HG02943 (cell line): ENCODE data around the gene GBF1.

Experiments used
- ATAC-seq: cut with Tn5 transposase; IDR thresholded peaks from one replicate; pipeline ENCODE4 v1.9.1; 2021; ENCODE audit warnings: mild to moderate bottlenecking, low read depth, moderate library complexity; ENCODE audit not compliant: unreplicated experiment

The GBF1 gene

DNA sequence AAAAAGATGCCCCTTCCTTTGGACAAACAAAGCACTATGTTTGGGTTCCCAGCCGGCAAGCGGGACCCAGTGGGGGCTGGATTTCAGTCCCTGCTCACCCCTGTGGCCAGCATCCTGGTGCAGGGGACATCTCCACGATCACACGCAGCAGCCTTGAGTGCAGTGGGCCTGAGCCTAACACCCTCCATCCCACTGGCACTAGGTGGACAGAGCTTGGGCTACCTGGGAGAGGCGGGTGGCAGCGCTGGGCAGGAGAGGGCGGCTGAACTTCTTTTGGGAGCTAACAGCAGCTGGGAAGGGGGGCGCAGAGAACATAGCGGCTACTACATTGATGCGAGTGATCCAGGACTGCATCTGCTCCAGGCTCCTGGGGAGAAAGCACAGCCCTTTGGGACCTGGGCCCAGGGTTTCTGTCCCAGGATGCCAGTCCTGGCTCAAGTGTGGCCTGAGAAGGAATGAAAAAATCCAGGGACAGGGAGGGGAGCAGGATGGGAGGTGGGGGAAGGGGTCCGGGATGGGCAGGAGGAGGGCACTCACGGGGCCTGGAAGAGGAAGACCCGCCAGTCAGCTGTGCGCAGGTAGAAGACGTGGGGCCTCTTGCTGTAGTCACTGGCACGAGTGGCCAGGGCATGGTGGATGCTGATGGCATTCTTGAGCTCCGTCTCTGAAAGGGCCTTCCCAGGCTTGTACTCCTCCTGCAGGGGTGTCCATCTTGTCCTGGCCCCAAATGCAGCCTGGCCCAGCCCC, 159.2 kb downstream of the GBF1 start:
- no peak for ATAC-seq

DNA sequence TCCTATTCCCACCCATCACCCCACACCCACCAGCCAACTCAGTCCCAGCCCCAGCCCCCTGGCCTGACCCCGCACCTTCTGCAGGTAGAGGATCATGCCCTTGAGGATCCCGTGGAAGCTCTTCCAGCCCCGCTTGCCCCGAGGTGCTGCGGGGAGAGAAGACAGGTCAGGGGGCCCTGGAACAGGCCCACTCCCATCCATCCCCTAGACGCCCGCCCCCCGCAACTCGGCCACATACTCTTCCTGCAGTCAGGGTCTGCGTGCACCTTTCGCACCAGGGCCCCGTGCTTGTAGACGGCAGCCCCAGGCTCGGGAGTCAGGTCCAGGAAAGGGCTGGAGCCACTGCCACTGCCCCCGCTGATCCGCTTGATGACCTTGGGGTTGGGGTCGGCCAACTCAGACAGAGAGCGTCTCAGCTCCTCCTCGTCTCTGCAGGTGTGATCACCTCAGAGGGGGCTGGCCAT, 159.8 kb downstream of the GBF1 start:
- ATAC-seq, result no peak

DNA sequence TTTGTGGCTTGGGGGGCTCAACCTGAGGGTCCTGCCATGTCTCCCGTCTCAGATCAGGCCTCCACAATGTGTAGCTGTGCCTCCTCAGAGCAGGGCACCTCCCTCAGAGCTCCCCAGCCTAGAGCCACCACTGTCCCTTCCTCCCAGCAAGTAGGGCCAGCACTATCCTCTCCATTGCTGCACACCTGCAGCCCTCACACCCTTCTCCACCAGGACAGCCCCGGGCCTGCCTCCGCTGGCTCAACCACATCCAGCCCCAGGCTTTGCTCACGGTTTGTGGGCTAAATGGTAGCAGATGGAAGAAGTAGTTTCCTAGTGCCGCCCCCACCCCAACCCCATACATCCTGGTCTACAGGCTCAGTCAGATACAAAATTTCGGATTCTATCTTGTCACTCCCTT, 160.3 kb downstream of the GBF1 start:
- ATAC-seq, result no peak

DNA sequence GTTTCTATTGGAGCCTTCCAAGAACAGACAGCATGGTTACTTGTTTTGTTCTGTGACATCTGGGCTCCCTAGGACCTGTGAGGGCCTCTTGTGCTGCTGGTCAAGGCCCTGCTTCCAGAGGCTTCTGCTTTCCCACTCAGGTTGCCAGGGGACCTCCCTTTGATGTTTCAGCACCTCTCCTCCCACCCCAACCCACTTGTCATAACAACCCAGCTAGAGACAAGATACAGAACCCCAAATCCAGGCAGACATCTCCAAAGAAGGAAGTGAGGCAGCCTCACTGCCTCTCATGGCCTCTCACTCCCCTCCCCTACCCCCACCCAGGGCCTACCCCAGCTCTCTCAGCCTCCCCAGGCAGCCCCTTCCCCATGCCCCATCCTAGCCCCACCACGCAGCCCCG, 161.5 kb downstream of the GBF1 start:
- no peak for ATAC-seq

DNA sequence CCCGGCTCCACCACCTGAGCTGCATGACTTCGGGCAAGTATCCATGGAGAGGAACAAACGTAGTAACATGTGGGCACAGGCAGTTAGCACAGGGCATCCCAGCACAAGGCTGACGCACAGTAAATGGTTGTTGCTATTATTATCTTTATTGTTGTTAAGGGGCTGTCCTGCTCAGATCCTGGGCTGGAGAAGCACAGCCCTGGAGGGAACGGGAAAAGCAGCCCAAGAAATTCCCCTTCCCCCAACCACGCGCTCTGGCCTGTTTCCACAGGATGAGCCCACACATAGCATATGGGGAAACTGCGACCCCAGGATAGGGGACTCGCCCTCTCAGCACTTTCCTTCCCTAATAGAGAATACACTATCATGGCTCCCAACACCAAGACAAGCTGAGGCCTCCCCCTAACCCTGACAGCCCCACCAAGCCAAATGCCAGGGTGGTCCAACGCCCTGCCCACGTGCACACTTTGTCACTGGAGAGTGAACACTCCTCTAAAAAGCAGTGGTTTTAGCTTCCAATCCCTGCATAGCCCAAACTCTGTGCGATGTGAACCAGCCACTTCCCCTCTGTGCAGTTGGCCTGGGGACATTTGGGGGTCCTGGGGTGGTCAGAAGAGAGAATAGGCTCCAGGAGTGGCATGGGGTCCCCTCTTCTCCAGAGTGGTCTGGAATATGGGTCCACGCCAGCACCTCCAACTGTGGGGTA, 162.2 kb downstream of the GBF1 start:
- no peak for ATAC-seq

DNA sequence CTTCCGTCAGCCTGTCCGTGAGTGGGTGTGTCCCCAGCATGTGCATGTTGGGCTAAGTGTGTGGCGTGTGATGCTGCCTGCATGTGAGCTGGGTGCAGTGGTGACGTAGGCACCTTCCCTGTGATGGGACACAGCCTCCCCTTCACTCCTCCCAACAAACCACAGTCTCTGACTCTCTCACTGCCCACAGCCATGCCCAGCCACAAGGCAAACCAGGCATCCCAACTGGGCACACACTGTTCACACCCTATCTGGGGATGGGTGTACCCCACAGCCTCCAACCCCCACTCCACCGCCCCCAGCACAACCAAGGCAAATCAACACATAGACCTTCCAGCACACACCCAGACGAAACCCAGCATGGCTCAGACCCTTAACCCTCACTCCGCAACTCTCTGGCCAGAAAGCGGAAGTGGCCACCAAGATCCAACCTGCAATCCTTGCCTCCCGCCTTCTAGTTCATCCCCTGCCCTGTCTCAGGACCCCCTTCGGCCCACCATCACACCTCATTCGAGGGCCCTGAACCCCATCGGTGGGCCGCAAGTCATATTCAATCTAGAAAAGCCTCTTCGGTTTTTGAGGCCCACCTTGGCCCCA, 162.9 kb downstream of the GBF1 start:
- ATAC-seq, result no peak

DNA sequence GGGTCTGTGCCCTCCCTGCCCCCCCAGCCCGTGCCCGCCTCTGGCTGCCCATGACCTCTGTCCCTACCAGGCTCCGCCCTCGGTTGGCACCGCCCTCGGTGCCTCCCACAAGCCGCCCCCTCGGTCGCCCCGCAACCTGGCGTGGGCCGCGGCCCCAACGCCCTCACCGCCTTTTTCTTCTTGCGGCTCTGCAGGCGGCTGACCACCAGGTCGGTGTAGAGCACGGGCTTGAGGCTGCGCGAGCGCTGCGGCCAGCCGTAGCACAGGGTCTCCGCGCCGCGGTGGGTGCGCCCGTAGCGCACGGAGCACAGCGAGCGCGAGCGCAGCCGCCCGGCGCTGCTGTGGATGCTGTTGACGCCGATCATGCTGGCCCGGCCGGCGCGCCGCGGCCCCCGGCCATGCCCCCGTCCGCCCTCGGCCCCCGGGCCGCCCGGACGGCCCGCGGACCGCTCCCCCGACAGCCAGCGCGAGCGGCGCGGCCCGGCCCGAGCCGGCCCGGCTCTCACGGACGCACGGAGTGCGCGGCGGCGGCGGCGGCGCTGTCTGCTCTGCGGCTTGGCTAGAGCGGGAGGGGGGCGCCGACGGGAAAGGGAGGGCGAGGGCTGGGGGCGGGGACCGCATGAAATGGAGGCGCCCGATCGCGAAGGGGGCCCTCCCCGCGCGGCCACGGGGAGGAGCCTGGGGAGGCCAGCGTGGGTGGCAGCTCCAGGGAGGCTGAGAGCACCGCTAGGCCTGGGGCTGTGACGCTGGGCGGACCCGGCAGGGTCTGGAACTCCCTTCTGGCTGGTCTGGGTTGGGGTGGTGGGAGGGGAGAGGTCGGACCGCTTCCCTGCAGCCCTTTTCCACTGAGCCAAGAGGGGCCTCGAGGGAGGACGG, 163.6 kb downstream of the GBF1 start:
- no peak for ATAC-seq

DNA sequence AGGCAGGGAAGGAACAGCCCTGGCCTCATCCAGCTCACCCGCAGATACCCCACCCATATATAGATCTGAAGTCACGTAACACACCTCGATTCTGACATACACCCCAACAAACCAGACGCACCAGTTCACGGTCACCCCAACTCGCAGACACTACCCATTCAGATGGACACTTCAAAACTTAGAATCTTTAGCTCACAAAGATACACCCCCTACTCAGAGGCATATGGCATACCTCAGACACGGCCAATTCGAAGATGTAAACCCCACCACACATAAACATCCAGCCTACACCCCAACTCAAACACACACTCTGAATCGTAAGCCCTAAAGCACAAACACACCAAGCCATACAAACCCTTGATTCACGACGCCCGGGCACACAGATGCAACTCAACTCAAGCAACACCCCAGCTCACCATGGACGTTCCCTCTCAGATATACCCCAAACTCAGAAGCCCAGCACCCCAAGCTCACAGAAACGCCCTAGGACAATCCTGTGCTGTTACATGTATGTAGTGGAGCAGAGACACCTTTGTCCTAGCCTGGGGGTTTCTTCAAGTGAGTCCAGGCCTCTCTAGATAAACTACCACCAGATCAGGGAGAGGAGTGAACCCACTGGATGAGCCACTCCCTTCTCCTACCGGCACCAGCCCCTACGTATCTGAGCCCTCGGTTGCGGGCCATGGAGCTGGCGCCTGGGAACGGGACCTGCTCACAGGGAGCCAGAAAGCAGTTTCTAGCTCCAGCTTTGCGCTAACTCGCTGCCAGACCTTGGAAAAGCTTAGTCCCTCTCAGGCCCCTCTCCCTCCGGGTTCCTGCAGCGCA, 164.5 kb downstream of the GBF1 start:
- no peak for ATAC-seq

DNA sequence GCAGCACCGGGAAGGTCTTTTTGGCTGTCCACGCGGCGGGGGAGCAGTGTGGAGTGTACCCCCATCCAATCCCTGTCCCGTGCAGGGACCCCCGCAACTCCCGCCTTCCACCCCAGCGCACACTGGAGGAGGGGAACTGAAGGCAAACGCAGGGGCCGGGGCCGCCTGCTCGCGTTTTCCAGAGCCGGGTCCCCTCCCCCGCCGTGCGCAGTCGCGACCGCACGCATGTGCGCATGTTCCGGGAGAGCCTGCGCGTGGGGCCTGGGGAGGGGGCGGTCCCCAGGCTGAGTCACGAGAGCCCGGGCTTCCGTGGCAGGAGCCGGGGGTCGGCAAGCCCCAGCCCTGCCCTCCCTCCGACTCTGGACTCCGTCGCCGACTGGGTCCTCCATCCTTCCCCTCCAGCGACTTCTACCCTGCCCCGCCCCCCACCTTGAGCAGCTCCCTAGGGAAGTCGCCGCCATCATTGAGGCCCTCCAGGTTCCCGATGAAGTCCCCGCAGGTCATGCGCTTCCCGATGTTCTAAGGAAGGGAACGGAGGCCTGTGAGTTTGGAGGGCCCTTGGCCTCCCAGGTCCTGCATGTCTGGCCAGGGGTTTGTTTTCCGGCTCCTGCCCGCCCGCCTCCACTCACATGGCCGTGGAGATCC, 165.2 kb downstream of the GBF1 start:
- no peak for ATAC-seq

DNA sequence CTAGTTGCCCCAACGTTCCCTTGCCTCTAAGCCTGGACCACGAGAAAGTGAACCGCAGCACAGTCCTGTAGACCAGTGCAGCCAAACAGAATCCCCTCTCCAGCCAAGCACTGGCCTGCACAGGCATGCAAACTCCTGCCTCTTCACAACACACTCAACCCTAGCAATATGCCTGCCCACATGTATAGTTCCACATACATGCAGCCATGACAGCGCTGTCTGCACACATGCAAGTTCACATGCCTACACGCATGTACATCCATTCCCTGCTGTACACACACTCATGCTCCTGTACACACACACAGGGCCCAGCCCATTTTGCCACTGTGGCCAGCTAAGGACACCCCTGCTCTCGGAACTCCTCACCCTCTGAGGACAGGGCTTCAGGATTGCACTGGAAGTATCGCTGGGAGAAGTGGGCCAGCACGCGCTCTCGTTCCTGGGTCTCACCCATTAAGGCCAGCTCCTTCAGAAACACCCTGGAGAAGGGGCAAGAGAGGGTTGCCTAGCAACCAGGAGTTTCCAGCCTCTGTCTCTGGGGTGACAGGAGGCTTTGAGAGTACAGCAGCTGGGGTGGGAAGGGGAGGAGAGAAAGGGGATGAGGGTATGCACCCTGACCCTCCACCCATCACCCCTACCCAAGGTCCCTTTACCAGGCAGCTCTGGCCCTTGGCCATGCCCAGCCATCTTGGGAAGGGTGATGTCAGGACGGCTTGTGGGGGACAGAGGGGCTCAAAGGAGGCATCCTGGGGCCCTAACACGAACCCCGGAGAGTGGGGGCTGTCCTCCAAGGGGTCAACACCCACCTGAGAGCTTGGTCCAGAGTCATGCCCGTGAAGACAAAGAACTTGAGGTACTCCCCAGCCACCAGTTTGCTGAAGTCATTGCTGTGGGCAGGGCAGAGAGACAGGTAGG, 166.3 kb downstream of the GBF1 start:
- no peak for ATAC-seq

DNA sequence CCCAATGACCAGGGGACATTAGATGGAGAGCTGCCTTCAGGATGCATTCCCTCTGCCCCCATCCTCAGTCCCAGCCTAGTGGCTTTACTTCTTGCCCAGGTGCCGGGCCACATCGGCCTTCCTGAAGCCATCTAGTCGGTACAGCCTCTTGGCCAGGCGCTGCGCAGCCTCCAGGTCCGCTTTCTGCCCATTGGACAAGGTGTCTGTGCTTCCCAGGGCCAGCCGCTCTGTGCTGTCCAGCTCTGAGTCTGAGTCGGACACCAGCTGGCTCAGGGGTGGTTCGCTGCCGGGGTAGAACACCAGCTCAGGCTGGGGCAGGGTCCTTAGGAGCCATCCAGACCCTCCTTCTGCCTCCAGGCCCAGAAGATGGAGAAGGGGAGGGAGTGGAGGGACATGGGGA, 167.0 kb downstream of the GBF1 start:
- ATAC-seq, result no peak

DNA sequence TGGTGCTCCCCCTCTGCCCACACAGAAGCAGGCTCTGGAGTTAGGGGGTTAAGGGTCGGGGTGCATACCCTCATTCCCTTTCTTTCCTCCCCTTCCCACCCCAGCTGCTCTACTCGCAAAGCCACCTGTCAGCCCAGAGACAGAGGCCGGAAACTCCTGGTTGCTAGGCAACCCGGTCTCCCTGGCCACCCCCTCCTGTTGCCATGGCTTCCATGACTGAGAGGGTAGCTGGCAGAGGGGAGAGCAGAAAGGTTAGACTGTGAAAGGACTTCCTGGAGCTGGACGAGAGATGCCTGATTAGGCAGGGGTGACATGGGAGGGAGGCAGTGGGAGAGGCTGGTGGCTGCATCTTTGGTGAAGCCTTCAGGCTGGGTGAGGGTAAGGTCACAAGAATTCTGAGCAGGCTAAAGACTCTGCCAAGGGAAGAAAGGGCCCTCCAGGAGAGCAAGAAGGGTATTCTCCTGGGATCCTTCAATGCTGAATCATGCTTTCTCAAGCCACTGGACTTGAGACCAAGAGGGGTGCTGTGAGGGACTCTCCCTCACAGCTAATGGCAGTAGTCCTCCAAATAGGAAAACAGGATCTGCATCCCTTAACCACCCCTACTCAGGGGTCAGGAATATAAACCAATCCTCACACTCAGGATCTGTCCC, 167.8 kb downstream of the GBF1 start:
- ATAC-seq, result no peak

DNA sequence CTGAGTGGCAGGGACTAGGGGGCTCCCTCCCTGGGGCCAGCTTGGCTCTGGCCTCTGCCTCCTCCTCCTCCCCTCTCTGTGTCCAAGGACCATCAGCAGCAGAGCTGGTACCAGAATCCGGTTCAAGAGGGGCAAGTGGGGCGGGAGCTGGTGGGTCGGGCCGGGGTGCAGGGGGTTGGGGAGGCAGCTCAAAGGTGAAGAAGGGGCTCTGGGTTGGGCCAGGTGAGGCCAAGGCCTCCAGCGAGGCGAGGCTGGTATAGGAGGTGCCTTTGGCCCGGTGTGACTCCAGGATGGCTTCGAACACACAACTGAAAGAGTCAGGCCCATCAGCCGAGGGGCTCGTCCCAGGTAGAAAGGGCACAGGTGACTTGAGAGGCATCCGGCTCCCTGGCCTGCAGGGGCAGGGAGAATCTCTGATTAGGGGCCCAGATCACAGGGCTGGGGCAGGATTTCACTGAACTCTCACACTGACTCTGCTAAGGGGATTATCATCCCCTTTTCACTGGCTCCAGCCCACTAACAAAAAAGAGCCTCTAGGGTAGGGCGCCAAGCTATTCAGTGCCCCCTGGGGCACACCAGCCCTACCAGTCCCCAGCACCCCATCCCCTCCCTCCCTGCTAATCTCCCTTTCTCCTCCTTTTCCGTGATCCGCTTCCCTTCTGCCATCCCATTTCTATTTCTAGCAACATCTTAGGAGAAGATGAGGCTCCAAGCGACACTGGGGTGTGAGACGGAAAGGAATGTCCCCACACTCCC, 168.7 kb downstream of the GBF1 start:
- no peak for ATAC-seq

DNA sequence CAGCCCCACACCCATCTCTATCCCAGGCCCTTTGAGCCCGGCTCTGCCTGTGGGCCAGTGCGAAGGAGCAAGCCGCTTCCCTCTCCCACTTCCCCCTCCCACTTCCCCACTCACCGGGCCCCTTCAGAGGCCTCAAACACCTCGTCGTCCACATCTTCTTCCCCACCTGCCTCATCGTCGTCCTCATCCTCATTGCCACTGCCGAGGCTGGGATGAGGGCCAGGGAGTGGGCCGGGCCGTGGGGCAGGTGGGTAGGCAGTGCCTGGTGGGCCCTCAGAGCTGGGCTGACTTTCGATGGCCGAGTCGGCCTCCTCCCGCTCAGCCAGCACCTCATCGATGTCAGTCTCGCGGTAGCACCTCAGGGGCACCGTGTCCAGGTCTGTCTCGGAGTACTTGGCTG, 169.4 kb downstream of the GBF1 start:
- ATAC-seq, result no peak

DNA sequence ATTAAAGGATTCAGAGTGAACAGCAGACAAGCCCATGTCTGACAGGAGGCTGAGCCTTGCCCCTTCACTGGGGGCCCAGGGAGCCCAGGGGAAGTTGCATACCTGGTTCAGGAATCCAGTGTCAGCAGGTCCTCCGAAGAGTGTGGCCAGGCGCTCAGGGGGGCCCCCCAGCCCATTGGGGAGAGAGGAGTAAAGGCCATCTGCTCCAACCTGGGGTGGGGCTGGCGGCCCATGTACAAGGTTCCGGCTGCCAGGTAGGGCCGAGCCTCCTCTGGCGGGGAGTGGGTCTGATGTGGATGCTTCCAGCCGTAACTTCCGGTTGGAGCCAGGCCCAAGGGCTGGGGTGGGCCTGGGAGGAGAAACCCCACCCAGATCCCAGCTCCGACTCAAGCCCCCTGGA, 171.0 kb downstream of the GBF1 start:
- ATAC-seq, result no peak

DNA sequence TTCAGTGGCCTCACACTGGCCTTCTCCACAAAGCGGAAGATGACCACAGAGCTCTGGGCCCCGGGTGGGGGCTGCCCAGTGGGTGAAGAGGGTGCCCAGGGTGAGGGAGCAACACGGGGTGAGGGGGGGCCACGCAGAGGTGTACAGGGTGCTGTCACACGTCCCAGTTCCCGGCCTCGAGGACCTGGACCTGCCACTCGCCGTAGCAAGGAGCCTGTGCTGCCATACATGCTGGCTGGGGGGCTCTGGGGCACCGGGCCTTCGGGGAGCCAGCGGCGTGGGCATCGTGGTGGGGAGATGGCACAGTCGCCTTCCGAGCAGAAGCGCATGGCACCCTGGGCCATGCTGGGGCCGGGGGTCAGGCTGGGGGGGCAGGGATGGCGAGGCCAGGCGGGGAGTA, 171.4 kb downstream of the GBF1 start:
- ATAC-seq, result no peak

DNA sequence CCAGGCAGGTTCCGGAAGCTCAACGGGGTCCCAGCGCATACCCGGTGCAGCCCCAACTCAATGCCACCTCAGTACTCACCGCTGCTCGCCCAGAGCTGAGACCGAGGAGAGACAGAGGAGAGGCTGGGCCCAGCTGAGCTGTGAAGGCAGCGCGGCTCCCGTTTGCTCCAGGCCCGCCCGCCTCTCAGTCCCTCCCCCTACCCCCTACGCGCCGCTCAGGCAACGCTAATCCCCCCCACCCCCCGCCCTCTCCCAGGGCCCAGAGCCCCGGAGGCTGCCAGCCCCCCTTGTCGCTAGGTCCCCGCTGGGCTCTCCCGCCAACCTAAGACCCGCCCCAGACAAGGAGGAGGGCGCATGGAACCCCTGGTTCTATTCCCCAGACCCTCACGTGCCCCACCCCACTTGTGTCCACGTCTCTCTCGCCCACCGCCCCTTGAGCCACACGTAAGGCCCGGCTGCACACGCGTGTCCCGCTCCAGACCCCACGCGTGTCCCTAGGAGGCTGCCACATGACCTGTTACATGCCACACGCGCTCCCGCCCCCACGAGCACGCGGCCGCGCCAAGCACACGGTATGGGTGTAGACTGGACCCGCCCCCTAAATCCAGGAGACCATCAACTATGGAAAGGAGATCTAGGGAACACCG, 173.4 kb downstream of the GBF1 start, which contains the start of gene PSD:
PSD (minus strand) TSS at position 164 of the 647 bp plus-strand sequence. CDS start 1,747 bp downstream, outside the sequence.
- ATAC-seq, result no peak
